ENCODE measurements around the gene CAPN15.
"Not testable (repeated sequence)": the region's sequence is repeated elsewhere in the genome, so short reads cannot be mapped to it uniquely, and the experiment has no call there.

Gene CAPN15

DNA sequence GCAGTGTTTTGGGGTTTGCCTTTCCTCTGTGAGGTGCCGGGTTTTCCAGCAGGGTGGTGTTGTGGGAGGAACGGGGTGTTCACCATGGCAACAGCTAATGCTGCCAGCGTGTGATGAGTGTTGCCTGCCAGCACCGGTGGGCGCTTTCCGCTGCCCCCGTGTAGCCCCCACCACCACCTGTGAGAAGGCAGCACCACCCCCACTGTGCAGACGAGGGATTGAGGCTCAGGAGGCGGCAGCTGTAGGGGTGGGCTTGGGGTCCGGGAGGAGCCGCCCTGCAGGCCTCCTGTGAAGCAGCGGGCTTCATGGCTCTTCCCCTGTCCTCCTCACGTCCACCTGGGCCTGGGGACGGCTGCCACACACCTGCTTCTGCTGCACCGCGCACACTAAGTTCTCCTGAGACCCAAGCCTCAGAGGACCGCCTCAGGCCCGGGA is 67.6 kb downstream of the CAPN15 start:
- DNase-seq: no peak

DNA sequence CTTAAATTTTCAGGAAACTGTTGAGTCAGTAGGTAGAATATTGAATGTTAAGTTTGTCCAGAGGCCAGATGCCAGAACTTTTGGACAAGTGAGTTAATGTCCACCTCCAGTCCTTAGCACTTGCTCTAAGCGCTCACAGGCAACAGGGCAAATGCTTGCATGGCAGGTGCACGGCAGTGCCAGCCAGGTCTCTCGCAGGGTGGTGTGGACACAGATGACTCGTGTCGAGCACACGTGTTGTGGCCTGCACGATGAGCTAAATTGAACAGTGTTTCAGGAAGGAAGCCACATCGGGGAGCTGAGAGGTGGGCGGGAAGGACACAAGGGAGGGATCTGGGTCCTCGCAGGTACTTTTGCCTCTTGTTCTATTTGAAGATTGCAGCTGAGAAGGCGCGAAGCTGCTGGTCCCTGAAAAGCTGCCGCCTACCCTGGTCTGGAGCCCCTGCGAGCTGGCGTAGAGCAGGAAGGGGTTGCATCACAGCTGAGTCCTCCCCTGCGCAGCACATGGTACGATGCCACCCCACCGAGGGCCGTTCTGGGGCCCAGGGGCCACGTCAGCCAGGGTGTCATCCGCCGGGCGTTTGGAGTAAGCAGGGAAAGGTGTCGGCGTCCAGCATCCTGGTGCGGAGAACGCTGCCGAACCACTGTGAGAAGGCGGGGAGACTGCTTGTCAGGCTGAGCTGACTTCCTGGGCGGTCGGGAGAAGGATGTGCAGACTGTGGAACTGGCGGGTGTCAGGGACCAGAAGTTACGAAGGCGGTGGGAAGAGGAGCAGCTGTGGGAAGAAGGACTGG is 68.6 kb downstream of the CAPN15 start:
- DNase-seq: no peak

DNA sequence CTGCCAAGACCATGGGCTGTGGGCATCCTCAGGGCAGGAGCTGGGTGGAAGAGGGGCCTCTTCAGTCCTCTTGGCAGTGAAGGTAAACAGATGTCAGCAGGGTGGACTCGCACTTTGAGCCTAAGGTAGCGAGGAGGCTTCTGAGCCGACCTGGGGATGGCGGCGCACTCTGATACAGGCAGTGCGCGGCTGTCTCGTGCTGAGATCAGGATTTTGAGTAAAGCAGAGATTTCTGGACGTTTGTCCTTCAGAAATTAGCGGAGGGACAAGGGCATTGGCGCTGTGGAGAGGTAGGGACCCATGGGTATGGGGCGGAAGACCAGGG is 69.2 kb downstream of the CAPN15 start:
- DNase-seq: no peak

DNA sequence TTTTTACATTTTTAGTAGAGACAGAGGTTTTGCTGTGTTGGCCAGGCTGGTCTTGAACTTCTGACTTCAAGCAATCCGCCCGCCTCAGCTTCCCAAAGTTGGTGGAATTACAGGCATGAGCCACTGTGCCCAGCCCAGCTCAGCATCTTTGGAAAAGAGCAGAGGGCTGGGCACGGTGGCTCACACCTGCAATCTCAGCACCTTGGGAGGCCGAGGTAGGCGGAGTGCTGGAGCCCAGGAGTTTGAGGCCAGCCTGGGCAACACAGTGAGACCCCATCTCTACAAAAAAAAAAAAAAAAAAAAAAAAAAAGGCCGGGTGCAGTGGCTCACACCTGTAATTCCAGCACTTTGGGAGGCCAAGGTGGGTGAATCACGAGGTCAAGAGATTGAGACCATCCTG is 70.1 kb downstream of the CAPN15 start:
- DNase-seq: not testable (repeated sequence)

DNA sequence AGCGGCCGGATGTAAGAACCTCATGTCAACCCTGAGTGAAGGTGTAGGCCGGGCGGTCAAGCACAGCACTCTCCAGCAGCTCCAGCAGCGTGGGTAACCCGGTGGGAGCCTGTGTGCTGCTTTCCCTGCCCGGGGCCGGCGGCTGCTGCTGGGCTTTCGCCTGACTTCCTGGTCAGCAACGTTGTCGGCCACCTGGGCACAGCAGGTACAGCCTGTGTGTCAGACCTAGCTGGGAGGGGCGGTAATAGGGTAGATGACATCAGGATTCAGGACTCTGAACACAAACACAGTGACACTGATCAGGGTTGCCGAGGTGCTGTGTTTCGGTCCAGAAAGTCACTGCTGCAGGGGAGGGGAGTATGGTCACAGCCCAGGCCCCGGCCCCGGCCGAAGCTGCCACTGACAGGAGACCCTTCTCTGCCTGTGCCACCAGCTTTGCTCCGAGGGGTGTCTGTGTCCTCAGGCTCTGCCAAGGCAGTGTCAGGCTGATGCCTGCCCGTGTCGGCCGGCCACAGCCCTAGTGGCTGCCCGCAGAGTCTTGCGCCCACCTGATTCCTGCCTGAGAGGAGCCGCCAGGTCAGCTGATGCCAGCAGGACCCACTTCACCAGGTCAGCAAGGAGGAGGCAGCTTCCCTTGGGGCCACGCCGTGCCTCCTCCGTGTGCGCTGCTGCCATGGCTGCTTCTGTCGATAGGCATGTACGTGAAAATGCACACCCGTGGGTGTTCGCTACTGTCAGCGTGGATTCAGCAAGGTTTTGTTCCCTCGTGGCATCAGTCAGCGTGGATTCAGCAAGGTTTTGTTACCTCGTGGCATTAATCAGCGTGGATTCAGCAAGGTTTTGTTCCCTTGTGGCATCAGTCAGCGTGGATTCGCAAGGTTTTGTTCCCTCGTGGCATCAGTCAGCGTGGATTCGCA is 71.6 kb downstream of the CAPN15 start:
- no peak for DNase-seq

DNA sequence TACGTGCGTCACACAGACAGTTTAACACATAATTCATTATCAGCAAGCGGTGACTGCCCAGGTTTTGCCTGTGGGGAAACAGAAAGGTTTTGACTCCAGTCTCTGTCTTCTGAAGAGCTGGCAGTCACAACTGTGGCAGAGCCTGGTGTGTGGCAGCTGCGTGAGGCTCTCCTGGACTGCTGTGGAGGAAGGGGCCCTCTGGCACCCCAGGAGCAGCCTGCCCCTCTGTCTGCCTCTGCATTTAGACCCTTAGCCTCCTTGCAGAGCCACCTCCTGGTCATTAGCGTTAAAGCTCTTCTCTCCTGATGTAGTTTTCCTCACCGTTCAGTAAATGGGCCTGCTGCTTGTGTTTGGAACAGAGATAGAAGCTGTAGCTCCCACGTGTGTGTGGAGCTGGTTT is 73.3 kb downstream of the CAPN15 start:
- no peak for DNase-seq

DNA sequence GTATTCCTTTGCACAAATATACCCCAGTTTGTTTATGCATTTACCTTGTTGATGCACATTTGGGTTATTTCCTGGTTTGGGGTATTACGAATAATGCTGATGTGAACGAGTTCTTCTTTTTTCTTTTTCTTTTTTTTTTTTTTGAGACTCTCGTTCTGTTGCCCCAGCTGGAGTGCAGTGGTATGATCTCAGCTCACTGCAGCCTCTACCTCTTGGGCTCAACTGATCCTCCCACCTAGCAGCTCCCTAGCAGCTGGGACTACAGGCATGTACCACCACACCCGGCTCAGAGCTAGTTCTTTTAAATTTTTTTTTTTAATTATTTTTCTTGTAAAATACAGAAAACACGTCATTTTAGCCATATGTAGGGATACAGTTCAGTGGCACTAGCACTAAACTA is 76.4 kb downstream of the CAPN15 start:
- DNase-seq: no peak

All from NCI-H446 treated with DMSO at 0.1 percent for 48 hours (cell line).